Measurements from ENCODE around the gene L3MBTL4.
"Not testable (repeated sequence)": the region's sequence is repeated elsewhere in the genome, so short reads cannot be mapped to it uniquely, and the experiment has no call there.

The L3MBTL4 gene

GRCh38 chr18:6249170-6249569 lies 165.5 kb downstream of the L3MBTL4 start:
- DNase-seq: no peak

DNA sequence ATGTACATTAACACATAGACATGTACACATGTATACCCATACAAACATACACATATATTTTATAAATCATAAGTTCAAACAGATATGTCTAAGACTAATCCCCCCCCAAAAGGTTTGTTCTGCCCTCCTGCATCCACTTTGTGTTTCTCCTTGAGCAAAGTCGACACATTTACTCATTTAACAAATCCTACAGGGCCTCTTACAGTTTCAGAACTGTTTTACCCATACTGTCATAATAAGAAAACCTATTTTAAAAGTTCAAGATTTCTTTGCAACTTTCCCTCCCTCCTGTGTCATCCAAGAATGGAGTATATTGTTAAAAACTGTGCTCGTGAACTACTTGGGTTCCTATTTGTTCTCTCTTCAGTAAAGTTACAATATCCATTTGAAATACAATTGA lies 166.7 kb downstream of the L3MBTL4 start:
- no peak for DNase-seq

DNA sequence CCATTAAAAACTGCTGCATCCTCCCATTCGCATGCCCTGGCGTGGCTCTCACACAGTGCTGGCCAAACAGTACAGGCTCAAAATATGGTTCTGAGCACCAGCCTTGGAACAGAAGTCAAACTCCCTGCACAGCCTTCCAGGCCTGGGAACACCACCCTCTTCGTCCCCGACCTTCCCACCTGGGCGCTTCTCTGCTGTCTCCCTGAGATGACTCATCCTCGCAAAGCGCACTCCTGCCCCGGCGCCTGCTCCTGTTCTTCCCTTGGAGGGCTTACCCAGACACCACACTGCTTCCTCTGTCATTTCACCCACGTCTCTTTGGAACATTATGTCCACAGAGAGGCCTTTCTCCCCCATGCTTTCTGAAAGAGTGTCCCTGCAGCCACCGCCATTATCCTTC lies 172.7 kb downstream of the L3MBTL4 start:
- DNase-seq: no peak

GRCh38 chr18:6239716-6240115 lies 175.0 kb downstream of the L3MBTL4 start:
- no peak for DNase-seq

- no peak for DNase-seq
Measured at GRCh38 chr18:6236258-6236657, 178.5 kb downstream of the L3MBTL4 start.

DNA sequence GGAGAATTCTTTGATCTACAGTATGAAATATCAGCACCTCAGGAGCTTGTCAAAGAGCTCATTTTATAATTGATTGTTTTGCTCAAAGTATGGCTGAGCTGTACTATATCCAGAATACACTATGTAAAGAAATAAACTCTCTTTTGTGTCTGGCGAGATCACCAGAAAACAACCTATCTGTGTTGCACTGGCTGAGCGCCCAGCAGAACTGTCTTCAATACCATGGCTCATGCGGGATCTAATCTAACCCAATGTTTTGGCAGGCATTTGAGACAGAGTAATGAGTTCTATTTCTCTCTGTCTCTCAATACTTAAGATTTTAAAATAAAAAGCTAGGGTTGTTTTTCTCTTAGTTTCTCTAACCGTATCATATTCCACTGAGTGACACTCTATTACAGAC lies 192.4 kb downstream of the L3MBTL4 start:
- no peak for DNase-seq

GRCh38 chr18:6221602-6222014 lies 193.1 kb downstream of the L3MBTL4 start:
- DNase-seq: no peak

- no peak for DNase-seq
Measured at GRCh38 chr18:6220129-6220528, 194.6 kb downstream of the L3MBTL4 start.

DNA sequence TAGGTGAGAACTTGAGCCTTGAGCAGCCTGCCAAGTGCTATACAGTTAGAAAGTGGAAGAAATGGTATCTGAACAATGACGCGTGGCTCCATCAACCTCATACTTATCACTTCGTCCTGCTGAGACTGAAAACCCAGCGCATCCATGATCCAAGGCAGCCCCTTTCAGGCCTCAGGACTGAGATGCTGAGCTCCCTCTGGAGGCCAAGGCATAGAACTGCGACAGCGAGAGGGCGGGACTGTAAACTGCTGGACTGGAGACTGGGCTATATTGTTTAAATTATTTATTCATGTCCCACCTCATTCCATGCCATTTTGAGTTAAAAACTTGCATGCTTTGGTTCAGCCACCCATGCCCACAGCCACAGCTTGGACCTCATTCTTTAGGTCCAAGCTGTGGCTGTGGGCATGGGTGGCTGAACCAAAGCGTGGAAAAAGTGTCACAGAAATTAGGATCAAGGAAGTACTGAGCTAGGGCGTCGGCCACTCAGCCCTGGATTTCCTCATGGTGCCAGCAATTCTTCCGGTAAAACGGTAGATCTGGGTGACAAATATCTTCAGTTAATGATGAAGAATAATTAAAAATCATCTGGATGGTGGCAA lies 195.5 kb downstream of the L3MBTL4 start:
- DNase-seq: no peak

GRCh38 chr18:6215888-6216287 lies 198.8 kb downstream of the L3MBTL4 start:
- no peak for DNase-seq

DNA sequence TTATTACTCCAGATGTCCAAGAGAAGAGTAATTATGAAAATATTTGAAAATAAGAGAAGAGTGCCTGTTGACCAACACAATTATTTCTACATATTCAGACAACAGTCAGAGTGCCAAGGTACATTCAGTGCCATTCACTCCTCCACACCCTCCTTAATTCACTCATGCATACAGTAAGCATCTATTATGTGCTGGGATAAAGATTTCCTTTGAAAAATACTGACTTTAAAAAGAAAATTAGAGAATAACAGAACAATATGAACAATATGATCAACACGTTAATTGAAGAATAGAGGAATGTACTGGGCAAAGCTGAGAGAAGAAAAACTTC lies 203.6 kb downstream of the L3MBTL4 start:
- no peak for DNase-seq

GRCh38 chr18:6210349-6211173 lies 204.2 kb downstream of the L3MBTL4 start:
- no peak for DNase-seq

DNA sequence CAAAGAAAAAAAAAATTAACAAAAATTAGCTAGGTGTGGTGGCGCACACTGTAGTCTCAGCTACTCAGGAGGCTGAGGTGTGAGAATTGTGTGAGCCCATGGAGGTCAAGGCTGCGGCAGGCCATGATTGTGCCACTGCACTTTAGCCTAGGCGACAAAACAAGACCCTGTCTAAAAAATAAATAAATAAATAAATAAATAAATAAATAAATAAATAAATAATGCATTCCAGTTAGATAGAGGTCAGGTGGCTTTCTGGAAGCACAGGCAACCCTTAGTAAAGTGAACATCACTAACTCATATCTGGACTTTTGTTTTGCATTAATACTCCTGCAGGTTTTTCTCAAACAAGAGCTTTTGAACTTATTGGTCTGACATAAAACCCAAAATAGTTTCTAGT lies 206.8 kb downstream of the L3MBTL4 start:
- no peak for DNase-seq

GRCh38 chr18:6207116-6207515 lies 207.6 kb downstream of the L3MBTL4 start:
- no peak for DNase-seq

GRCh38 chr18:6205706-6206105 lies 209.0 kb downstream of the L3MBTL4 start:
- no peak for DNase-seq

GRCh38 chr18:6204476-6204875 lies 210.2 kb downstream of the L3MBTL4 start:
- no peak for DNase-seq

- peak; percentile 28 to 60 for DNase-seq
Measured at GRCh38 chr18:6203791-6204190, 210.9 kb downstream of the L3MBTL4 start.

DNA sequence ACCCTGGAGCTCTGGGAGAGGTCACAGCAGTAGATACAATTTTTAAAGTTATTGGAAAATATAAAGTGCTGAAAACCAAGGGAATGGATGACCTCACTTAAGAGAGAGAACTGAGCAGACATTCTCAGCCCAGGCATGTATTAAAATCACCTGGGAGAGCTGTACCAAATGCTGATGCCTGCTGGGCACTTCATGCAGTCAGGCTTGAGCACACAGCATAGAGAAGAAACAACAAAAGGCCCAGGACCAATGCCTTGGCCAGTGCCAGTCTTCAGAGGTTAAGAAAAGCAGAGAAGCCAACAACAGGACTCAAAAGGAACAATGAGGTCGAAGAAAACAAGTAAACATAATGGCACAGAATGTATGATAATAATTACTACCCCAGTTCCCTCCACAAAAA lies 211.8 kb downstream of the L3MBTL4 start:
- no peak for DNase-seq

- peak; percentile 9 to 62 for DNase-seq
Measured at GRCh38 chr18:6200204-6200774, 214.4 kb downstream of the L3MBTL4 start.

DNA sequence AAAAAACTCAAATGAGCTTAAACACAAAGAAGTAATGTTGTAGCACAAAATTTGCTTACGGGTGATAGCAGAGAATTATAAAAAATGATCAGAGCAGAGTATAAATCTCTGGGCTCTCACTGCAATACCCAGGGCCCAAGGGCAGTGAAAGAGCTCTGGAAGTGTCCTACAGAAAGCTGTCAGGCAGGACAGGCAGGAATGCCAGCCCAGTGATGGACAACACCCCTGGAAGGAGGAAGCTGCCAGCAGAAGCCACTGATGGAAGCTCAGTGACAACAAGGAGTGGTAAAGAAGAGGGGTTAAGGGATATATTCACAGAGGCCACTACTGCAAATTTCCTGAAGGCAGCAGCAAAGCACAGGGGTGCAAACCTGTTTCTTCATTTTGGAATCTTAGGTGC lies 214.9 kb downstream of the L3MBTL4 start:
- no peak for DNase-seq

GRCh38 chr18:6198585-6198984 lies 216.1 kb downstream of the L3MBTL4 start:
- no peak for DNase-seq

GRCh38 chr18:6194640-6195039 lies 220.1 kb downstream of the L3MBTL4 start:
- DNase-seq: no peak

DNA sequence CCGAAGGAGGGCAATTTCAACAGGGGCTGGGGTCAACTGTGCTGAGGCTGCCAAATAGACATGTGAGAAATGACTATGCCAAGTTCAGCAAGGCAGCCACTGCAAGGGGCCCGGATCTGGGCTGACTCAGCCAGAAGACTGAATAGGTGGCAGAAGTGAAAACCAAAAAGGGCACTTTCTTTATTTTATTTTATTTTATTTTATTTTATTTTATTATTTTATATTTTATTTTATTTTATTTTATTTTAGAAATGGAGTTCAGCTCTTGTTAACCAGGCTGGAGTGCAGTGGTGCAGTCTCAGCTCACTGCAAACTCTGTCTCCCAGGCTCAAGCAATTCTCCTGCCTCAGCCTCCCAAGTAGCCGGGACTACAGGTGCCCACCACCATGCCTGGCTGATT lies 228.9 kb downstream of the L3MBTL4 start:
- not testable (repeated sequence) for DNase-seq

GRCh38 chr18:6174983-6175745 lies 239.5 kb downstream of the L3MBTL4 start:
- DNase-seq: no peak

Data from NCI-H2081 (cell line).